ENCODE measurements around the gene CALR.

DNA sequence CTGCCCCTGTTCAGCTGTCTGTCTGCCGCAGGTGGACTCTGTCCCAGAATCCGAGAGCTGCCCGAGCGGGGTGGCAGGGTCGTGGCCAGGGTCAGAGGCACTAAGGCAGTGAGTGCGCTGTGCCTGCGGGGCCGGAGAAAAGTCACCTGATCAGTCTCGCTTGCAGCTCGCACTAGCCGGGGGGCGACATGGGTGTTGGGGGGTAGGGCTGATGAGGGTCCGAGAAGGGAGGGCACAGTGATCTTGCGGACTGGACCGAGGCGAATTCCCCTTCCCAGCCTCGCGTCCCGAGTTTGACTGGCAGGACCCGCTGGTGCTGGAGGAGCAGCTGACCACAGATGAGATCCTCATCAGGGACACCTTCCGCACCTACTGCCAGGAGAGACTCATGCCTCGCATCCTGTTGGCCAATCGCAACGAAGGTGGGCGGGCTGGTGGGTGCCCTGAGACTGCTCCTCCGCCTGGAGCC is 46.8 kb upstream of the CALR start:
- TF ChIP-seq, protein P1, sequence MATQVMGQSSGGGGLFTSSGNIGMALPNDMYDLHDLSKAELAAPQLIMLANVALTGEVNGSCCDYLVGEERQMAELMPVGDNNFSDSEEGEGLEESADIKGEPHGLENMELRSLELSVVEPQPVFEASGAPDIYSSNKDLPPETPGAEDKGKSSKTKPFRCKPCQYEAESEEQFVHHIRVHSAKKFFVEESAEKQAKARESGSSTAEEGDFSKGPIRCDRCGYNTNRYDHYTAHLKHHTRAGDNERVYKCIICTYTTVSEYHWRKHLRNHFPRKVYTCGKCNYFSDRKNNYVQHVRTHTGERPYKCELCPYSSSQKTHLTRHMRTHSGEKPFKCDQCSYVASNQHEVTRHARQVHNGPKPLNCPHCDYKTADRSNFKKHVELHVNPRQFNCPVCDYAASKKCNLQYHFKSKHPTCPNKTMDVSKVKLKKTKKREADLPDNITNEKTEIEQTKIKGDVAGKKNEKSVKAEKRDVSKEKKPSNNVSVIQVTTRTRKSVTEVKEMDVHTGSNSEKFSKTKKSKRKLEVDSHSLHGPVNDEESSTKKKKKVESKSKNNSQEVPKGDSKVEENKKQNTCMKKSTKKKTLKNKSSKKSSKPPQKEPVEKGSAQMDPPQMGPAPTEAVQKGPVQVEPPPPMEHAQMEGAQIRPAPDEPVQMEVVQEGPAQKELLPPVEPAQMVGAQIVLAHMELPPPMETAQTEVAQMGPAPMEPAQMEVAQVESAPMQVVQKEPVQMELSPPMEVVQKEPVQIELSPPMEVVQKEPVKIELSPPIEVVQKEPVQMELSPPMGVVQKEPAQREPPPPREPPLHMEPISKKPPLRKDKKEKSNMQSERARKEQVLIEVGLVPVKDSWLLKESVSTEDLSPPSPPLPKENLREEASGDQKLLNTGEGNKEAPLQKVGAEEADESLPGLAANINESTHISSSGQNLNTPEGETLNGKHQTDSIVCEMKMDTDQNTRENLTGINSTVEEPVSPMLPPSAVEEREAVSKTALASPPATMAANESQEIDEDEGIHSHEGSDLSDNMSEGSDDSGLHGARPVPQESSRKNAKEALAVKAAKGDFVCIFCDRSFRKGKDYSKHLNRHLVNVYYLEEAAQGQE (IDR thresholded peaks at IDR 0.05; ENCODE audit: insufficient read depth in 1 of 2, low read depth in 2 of 2, low read length in 2 of 2): no peak
- TF ChIP-seq FOXP2 (optimal IDR thresholded peaks at IDR 0.05; ENCODE audit: borderline replicate concordance, extremely low read depth, extremely low read length, insufficient read depth): no peak

Data from PFSK-1 (cell line).